CD4-positive, alpha-beta T cell treated with Interleukin-1 beta for 1 hour (primary cell): ENCODE measurements around the gene SPTBN5.

Source experiments
- DNase-seq, 2 donors: peaks; one replicate each; pipeline ENCODE4 v3.0.0-alpha.2; 2020 to 2022

SPTBN5 gene

GRCh38 chr15:41901431-41901830 lies 7.6 kb upstream of the SPTBN5 start:
- no peak for DNase-seq

- no peak for DNase-seq
These were observed 6.9 kb upstream of the SPTBN5 start for GRCh38 chr15:41900526-41901380.

GRCh38 chr15:41899854-41900442 lies 6.1 kb upstream of the SPTBN5 start:
- DNase-seq = no peak

GRCh38 chr15:41897363-41897799 lies 3.5 kb upstream of the SPTBN5 start:
- DNase-seq = no peak

- no peak for DNase-seq
These were observed 2.7 kb upstream of the SPTBN5 start for GRCh38 chr15:41896566-41896965.

- no peak for DNase-seq
These were observed 2.1 kb upstream of the SPTBN5 start for GRCh38 chr15:41895957-41896356.

- no peak for DNase-seq
These were observed 1.6 kb upstream of the SPTBN5 start for GRCh38 chr15:41895491-41895890.

- DNase-seq = peak; percentile 89 to 94
These were observed 1.1 kb upstream of the SPTBN5 start for GRCh38 chr15:41894791-41895463.

GRCh38 chr15:41894251-41894790 lies 468 bp upstream of the SPTBN5 start:
- no peak for DNase-seq

- peak; percentile 23 to 25 for DNase-seq
These were observed 1.0 kb downstream of the SPTBN5 start for GRCh38 chr15:41892621-41893421.

GRCh38 chr15:41891946-41892345 lies 1.9 kb downstream of the SPTBN5 start:
- DNase-seq = no peak

GRCh38 chr15:41891226-41891625 lies 2.6 kb downstream of the SPTBN5 start:
- DNase-seq = no peak

GRCh38 chr15:41890050-41890690 lies 3.7 kb downstream of the SPTBN5 start:
- DNase-seq = no peak

GRCh38 chr15:41888662-41889253 lies 5.1 kb downstream of the SPTBN5 start:
- DNase-seq = no peak

GRCh38 chr15:41887893-41888292 lies 6.0 kb downstream of the SPTBN5 start:
- no peak for DNase-seq

- no peak for DNase-seq
These were observed 6.7 kb downstream of the SPTBN5 start for GRCh38 chr15:41887161-41887560.

GRCh38 chr15:41886741-41887140 lies 7.1 kb downstream of the SPTBN5 start:
- DNase-seq = no peak

- DNase-seq = no peak
These were observed 8.0 kb downstream of the SPTBN5 start for GRCh38 chr15:41885841-41886240.

- DNase-seq = no peak
These were observed 8.5 kb downstream of the SPTBN5 start for GRCh38 chr15:41885321-41885720.

GRCh38 chr15:41884458-41884857 lies 9.4 kb downstream of the SPTBN5 start:
- no peak for DNase-seq

GRCh38 chr15:41883484-41883825 lies 10.4 kb downstream of the SPTBN5 start:
- DNase-seq = no peak
